CD4-positive, alpha-beta T cell treated with Interleukin-17A for 4 hours (primary cell): ENCODE data around the gene PIMREG.

ENCODE experiments used
- DNase-seq: peaks from one replicate; pipeline ENCODE4 v3.0.0-alpha.2; 2020; ENCODE audit warnings: mixed read lengths

PIMREG gene

DNA sequence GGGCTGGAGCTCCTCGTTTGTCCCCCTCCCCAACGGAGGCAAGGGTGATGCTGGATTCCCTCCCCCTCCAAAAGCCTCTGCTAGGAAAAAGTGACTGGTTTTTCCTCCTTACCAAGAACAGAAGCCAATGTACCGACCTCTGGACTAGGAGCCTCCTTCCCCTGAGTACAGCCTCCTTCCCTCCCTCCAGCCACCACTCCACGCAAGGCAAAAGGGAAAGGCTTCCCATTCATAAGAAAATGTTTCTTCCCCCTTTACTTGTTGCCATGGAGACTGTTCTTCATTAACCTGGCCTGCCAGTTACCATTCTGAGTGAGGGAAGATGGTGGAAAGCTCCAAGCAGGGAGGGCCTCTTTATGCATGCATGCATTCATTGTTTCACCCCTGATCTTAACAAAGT lies 4.3 kb upstream of the PIMREG start:
- no peak for DNase-seq

DNA sequence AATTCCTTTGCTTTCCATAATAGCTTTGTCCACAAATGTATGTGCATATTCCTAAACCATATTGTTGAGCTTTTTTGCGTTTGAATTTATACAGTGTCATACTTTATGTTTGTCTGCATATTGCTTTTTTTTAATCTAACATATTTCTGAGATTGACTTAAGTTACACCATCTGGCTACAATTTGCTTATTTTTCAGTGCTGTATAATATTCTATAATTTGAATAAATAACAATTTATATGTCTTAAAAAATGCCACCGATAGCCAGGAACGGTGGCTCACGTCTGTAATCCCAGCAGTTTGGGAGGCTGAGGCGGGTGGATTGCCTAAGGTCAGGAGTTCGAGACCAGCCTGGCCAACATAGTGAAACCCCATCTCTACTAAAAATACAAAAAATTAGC lies 1.5 kb upstream of the PIMREG start:
- DNase-seq: no peak

DNA sequence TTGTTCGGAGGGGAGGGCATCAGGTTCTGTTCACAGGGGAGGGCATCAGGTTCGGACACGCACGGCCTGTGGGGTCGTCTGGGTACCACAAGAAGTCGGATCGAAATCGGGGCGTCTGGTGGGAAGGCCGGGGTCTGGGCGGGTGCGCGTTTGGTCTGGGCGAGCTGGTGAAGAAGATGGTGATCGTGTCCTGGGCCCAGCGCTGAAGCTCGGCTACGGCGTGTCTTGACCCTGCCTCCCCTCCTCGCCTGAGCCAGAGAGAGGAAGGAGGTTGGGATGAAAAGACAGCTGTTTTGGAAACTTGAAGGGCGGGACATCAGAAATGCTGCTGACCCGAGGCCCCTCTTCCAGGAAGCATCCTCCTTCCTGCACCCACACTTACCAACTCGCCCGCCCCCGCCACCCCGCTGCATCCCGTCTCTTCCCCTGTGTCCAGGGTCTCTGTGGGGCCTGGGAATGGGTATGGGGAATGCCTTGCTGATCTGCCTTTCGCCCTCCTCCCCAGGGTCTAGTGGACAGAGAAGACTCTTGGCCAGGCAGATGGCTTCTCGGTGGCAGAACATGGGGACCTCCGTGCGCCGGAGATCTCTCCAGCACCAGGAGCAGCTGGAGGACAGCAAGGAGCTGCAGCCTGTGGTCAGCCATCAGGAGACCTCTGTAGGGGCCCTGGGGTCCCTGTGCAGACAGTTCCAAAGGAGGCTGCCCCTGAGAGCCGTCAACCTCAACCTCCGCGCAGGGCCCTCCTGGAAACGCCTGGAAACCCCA lies 498 bp downstream of the PIMREG start:
- no peak for DNase-seq

DNA sequence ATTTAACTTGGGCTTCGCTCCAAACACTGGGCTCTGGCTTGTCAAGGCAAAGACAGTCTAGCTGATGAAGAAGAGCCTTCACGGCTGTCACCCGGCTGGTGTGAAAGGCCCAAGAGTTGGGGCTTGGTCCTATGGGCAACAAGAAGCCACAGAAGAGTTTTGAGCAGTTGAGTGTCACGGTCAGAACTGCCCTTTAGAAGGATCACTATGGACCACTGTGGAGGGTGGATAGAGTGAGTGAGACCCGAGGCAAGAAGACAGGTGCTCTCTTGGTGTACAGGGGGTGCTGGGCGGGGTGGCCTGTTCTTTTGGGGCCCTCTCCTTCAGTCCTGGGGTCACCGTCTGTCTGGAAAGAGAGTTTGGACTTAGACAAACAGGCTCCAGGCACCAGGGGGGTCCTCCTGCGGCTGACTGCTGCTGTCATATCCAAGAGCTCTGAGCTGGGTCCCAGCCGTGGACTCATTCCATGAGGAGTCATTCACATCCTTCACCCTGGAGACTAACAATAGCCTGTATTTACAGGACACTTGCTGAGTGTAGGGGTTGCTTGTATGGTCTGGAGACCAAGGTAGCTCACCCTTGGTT lies 2.4 kb downstream of the PIMREG start:
- no peak for DNase-seq

DNA sequence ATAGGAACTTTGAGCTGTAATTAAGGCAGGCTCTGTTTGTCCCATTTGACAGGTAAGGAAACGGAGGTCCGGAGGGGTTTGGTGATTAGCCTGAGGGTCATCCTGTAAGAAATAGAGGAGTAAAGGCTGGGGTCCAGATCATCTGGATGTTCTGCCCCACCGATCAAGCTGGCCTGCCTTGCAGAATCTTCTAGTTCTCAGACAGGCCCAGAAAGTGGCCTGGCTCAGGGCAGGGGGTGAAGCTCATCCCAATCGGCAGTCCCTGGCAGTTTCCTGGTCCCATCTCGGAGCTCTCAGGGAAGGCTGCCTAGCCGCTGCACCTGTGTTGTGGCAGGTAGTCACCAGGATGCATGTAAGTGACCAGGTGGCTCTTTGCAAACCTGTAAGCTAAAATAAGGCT lies 4.2 kb downstream of the PIMREG start:
- no peak for DNase-seq

DNA sequence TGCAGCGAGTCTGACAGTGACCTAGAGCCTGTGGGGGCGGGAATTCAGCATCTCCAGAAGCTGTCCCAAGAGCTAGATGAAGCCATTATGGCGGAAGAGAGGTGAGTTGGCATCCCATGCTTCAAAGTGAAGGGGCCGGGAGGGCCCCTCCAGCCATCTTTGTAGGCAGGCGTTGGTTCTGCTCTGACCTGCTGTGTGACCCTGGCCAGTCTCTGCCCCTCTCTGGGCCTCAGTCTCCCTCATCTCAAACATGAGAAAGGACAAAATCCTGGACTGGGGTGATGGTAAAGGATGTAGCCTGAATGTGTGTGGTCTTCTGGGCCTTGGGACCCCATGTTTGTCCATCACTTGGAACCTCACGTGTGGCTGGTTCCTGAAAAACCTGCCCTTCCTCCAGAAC lies 5.1 kb downstream of the PIMREG start:
- no peak for DNase-seq

DNA sequence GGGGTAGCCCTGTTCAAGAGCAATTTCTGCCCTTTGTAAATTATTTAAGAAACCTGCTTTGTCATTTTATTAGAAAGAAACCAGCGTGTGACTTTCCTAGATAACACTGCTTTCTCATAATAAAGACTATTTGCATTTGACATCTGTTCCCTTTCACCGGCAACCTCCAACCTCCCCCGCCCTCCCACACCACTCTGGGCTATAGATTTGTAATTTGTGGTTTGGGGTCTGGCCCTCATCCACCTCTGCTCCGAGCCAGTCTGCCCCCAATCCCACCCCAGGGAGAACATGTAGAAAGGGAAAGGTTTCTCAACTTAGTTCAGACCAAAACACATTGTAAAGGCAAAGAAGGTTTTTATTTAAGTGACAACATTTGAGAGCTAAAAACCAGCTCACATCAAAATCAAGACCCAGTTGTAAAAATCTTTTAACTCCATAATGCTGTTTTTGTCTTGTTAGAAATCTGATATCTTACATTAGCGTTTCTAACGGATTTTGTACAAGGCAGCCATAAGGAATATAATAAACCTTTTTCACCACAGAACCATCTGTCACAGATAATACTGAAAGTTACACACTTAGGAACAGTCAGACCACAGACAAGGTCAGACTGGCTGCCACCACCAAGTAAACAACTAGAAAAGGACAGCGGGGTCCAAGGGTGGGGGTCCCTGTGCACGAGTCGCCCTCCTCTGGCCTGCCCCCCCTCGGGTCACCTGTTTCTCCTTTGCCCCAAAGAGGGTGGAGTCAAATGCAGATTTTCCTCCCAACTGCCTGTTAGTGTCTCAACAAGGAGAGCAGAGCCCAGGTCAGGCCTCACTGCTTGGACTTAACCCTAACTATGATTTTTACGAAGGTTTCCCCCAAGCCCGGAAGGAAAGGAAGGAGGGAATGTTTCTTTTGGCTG lies 6.9 kb downstream of the PIMREG start:
- no peak for DNase-seq

DNA sequence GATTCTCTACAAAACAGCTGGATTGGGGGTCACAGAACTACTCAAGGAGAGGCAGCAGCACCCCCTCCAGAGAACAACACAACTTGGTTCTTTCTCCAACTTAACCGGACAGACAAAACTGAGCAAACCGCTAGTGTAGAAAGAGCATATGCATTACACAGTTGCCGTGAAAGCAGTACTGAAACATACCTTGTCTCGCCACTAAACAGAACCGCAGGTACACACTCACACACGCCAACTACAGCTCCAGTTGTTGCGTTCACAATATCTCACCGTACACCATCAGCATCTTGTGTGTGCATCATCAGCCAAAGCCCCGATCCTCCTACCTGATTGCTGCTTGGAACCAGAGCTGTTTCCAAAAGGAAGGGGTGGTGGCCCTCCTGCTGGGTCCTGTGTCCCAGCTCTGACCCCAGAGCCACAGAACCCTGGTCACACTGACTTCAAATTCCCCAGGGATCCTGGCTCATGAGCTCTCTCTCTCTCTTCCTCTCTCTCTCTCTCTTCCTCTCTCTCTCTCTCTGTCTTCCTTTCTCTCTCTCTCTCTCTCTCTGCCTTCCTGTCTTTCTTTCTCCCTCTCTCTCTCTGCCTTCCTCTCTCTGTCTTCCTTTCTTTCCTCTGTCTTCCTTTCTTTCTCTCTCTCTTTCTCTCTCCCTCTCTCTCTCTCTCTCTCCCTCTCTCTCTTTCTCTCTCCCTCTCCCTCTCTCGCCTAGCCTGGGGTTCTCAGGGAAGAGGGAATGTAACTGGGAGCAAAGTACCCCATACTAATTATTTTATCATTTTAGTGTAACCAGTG lies 8.4 kb downstream of the PIMREG start:
- no peak for DNase-seq

DNA sequence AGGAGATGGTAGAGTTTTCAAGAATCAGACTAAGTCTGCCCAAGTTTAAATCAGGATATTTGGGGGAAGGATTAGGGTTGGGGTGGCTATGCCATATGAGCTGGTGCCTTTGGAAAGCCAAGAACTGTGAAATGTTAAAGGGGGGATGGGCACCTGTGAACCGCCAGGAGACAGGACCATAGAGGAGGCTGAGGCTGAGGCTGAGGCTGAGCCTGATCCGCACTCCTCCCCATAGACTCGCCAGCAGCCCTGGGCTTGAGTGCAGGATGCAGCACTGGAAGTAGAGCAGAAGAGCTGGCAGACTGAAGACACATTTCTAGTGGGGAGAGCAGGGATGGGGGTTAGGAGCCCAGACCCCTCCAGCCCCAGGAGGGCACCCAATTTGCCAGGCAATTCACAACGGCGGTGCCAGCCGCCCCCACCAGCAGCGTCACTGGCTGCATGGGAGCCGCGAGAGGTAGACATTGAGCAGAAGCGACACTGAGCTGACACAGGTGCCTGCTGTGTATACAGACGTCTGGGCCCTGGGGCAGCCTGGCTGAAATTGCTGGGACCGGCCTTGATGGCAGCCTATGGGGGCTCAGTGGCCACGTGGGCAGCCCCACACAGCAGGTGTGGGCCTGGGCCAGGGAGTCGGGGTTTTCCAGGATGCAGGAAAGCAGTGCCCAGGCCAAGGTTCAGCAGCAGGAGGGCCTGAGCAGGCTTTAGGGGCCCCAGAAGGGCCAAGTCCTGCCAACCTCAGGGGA lies 9.2 kb downstream of the PIMREG start:
- no peak for DNase-seq

DNA sequence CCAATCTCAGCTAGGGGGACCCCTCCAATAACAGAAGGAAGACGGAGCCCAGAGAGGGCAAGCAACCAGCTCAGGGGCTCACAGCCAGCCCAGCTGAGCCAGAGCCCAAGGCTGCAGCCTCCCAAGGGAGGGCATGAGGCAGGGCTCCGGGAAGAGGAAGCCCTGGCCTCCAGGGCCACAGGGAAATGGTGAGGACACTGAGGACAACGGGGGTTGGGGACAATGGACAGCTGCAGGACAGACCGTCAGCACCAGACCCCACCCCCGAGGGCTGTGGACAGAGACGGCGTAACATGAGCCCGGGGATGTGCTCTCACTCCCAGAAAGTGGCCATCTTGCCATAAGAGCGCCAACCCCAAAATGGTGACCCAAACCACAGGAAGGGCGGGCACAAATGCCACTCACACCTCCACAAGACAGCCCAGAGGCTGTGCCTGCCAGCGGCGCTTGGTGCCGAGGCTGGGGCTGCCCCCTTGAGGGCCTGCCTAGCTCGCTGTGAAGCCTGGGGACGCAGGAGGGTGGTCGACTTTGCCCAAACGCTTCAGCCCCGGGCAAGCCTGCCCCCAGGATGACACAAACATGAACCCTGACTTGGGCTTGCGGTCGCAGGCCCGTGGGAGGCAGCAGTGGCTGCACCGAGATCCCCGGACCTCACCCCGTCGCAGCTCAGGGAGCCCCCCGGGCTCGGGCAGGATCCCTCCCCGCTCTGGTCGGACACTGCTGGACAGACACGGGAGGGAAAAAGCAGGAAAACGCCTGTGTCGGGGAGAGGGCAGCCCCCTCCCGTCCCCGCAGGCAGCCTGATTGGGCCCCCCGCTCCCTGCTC lies 10.5 kb downstream of the PIMREG start:
- no peak for DNase-seq

DNA sequence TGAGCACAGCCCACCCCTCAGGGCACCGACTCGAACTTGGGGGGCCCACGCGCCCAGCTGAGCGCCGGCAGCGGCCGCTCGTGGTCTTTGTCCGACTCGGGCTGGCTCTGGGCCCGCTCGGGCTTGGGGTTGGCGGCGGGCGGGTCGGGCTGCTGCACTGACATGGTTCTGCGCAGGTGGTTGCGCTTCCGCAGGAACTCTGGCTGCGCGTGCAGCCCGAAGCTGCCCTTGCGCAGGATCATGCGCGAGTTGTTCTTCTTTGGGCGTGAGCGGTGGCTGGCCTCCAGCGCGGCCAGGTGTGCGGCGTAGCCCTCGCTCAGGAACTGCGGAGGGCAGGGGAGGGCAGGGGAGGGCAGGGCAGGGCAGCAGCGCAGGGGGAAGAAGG lies 11.1 kb downstream of the PIMREG start:
- DNase-seq: peak; percentile 65

DNA sequence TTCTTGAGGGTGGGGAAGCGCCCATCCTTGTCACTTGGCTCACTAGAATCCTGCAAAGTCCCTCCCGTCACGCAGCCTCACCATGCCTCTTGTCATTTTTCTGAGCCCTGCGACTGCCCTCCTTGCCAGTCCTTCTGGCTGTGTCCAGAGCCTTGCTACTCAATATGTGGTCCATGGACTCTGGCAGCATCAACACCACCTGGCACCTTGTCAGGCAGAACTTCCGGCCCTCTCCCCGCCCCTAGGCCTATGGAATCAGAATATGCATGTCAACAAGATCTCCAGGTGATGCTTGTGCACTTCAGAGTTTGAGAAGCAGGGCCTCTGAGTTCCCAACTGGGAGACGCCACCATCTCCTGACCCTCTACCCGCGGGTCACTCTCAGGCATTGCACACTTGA lies 12.1 kb downstream of the PIMREG start:
- no peak for DNase-seq

DNA sequence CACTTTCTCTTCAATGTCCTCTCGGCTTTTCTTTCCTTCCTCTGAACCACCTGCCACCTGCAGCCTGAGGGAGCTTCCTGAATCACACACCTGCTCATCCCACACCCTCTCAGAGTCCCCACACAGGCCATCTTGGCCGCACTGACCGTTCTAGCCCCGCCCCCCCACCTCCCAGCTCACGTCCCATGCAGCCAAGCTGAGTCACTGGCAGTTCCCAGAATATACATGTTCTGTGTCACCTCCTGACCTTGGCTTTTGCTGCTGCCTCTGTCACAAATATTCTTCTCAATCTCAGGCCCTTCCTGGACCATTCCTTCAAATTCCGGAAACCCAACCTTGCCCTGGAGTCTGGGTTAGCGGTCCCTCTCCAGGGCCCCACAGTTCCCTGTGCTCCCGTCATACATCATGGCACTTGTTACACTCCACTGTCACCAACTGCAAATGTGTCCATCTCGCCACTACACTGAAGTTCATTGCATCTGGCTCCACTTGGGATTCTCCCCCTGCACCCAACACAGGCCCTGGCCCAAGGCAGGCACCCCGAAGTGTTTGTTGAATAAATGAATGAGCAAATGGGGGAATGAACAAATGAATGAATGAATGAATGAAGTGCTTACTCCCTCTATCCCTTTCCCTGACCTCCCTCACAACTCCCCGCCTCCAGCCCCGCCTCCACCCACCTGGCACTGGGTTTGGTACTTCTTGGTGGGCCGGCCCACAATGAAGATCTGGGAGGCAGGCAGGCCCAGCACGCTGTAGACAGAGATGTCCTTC lies 12.8 kb downstream of the PIMREG start:
- DNase-seq: no peak

DNA sequence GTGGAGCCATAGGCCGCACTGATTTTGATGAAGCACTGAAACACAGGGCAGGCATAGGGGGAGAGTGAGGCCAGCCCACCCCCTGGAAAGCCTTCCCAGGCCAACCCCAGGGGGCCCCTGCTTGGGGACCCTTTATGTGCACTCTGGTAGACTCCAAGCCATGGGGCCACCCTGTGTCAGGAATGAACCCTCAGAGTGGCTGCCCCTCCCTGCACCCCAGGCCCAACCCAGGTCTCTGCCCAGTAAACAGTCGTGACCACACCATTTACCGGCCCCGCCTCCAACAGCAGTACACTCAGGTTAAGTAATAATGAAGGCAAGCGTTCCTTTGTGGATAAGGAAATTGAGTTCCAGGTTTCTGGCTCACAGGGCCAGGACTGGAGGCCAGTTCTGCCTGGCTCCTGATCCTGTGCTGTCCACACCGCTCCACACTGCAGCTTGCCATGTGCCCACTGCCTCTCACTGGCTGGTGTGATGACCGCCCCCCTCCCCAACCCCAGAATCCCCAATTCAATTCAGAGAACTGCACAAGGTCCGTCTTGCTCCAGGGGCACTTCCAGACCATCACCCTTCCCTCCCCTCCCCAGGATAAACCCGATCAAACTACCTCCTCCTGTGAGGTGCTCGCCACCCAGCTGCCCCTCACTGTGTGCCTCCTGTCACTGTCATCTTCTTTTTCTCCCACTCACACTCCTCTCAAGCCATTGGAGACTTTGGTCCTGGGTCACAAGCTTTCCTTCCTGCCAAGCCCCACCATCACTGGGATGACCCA lies 13.6 kb downstream of the PIMREG start:
- no peak for DNase-seq

DNA sequence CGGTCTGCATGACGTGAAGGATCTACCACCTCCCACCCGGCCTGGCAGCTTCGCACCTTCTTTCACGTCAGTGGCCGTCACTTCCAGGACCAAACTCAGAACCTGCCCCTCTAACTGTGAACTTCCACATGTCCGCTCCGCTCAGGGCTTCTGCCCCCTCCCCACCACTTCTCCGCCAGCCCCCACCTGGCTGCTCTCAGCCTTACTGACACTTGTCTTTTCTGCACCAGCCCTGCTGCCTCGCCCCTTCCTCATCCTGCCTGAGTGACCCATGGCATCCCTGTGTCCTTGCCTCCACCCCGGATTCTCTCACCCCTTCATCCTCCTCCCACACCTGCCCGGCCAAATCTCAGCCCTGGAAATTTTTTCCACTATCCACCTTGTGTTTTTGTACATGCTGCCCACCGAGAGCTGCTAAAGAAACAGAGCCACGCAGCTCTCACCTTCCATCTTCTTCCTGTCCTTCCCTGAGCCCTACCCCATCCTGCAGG lies 14.2 kb downstream of the PIMREG start:
- DNase-seq: no peak

DNA sequence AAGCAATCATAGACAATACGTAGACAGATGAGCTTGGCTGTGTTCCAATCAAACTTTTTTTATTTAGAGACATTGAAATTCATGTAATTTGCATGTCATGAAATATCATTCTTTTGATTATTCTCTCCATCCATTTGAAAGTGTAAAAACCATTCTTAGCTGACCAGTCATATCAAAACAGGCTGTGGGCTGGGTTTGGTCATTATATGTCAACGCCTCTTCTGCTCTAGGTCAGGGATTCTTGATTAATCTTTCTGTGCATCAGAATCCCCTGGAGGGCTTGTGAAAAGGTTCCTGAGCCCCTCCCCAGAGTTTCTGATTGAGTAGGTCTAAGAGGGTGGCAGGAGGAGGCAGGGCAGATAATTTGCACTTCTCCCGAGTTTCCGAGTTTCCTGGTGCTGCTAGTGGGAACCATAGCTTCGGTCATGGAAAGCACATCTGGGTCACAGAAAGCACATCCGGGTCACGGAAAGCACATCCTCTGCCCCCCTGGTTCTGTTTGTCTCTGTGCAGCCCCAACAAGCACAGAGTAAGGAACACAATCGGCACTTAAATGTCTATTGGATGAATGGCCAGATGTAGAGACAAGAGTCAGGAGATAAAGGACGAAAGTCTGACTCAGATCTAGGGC lies 16.4 kb downstream of the PIMREG start:
- no peak for DNase-seq

DNA sequence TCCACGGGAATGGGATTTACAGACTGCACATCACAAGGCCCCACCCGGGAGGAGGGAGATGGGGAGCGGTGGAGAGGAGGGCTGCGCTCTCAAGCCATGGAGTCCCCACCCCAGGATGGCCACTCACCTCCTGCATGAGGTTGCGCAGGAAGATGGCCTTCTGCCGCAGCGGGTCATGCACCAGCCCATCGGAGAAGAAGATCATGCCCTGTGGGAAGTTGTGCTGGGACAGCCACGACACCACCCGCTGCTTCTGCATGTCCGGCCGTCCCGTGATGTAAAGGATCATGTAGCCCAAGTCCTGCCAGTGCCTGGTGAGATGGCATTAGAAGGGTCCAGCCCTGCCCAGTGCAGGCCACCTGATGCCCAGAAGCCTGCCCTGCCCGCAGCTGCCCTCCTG lies 17.0 kb downstream of the PIMREG start:
- DNase-seq: no peak

DNA sequence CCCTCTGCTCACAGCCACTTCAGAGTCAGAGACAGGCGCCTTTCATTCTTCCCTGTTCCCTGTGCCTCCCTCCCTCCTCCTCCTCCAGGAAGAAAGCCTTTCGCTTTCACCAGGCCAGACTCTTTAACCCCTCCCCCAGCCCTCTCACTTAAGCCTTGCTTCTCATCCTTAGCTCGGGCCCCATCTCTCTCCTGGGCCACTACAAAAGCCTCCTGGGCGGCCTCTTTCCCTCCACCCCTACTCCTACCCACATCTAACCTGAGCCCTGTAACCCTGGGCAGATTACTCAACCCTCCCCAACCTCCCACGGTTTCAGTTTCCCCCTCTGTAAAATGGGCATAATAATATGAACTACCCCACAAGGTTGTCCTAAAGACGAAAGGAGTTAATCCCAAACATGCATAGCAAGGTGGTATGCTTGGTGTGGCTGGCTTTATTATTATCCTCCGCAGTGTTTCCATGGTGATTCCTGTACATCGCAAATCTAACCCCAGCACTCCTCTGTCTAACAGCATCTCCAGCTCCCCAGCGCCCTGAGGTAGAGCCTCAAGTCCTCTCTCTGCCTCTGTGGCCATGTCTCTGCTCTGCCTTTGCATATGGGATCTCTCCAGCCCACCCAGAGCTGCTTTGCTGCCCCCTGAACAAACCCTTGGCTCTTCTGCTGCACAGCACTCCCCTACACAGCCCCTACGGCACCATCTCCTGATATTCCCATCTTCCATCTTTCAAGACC lies 17.7 kb downstream of the PIMREG start:
- no peak for DNase-seq
